ENCODE data around the gene SORL1.

SORL1 gene

GRCh38 chr11:121452609-121453150 is 566 bp downstream of the SORL1 start, which contains the start of gene SORL1-AS1:
Gene SORL1-AS1 (minus strand): TSS chr11:121452967.
- H3K27me3 ChIP-seq (ENCODE audit: control insufficient read depth, insufficient read depth, low read length), result peaks cover 14% of the 10 kb centered on the region

GRCh38 chr11:121453589-121454299 is 1.6 kb downstream of the SORL1 start:
- Histone ChIP-seq H3K4me1 (ENCODE audit: control insufficient read depth, insufficient read depth, low read length) (peaks cover 53% of the 10 kb centered on the region), H3K9ac (ENCODE audit: low read depth, low read length) (no peak overlapping the region), H3K36me3 (ENCODE audit: control insufficient read depth, insufficient read depth, low read length) (no peaks in the 10 kb centered on the region), H3K4me3 (ENCODE audit: low read depth, low read length) (peak overlapping the region; percentile 78), H3K9me3 (ENCODE audit: control insufficient read depth, insufficient read depth, low read length) (no peaks in the 10 kb centered on the region), H3K27me3 (ENCODE audit: control insufficient read depth, insufficient read depth, low read length) (peaks cover 14% of the 10 kb centered on the region), H3K27ac (ENCODE audit: low read depth, low read length) (no peak overlapping the region)

More at GRCh38 chr11:121452609-121453150, 566 bp downstream of the SORL1 start, which contains the start of gene SORL1-AS1:
- no peaks in the 10 kb centered on the region for H3K36me3 ChIP-seq (ENCODE audit: control insufficient read depth, insufficient read depth, low read length)
- H3K9me3 ChIP-seq (ENCODE audit: control insufficient read depth, insufficient read depth, low read length), result no peaks in the 10 kb centered on the region
- H3K27ac ChIP-seq (ENCODE audit: low read depth, low read length), result peak within 1 kb of the TSS; percentile 58
- H3K4me3 ChIP-seq (ENCODE audit: low read depth, low read length), result peak within 1 kb of the TSS; percentile 78
- H3K4me1 ChIP-seq (ENCODE audit: control insufficient read depth, insufficient read depth, low read length), result peaks cover 48% of the 10 kb centered on the region
- H3K9ac ChIP-seq (ENCODE audit: low read depth, low read length), result peak within 1 kb of the TSS; percentile 81

GRCh38 chr11:121455115-121455514 is 3.0 kb downstream of the SORL1 start:
- no peak overlapping the region for H3K4me3 ChIP-seq (ENCODE audit: low read depth, low read length)
- peaks cover 14% of the 10 kb centered on the region for H3K27me3 ChIP-seq (ENCODE audit: control insufficient read depth, insufficient read depth, low read length)
- peaks cover 62% of the 10 kb centered on the region for H3K4me1 ChIP-seq (ENCODE audit: control insufficient read depth, insufficient read depth, low read length)
- H3K9me3 ChIP-seq (ENCODE audit: control insufficient read depth, insufficient read depth, low read length), result no peaks in the 10 kb centered on the region
- no peak overlapping the region for H3K27ac ChIP-seq (ENCODE audit: low read depth, low read length)
- H3K36me3 ChIP-seq (ENCODE audit: control insufficient read depth, insufficient read depth, low read length), result no peaks in the 10 kb centered on the region
- no peak overlapping the region for H3K9ac ChIP-seq (ENCODE audit: low read depth, low read length)

GRCh38 chr11:121456151-121456550 is 4.0 kb downstream of the SORL1 start:
- Histone ChIP-seq H3K4me3 (ENCODE audit: low read depth, low read length) (no peak overlapping the region), H3K36me3 (ENCODE audit: control insufficient read depth, insufficient read depth, low read length) (no peaks in the 10 kb centered on the region), H3K9me3 (ENCODE audit: control insufficient read depth, insufficient read depth, low read length) (no peaks in the 10 kb centered on the region), H3K27ac (ENCODE audit: low read depth, low read length) (no peak overlapping the region), H3K9ac (ENCODE audit: low read depth, low read length) (no peak overlapping the region), H3K27me3 (ENCODE audit: control insufficient read depth, insufficient read depth, low read length) (peaks cover 6% of the 10 kb centered on the region), H3K4me1 (ENCODE audit: control insufficient read depth, insufficient read depth, low read length) (peaks cover 60% of the 10 kb centered on the region)

- H3K27ac ChIP-seq (ENCODE audit: low read depth, low read length), result no peak overlapping the region
- no peaks in the 10 kb centered on the region for H3K36me3 ChIP-seq (ENCODE audit: control insufficient read depth, insufficient read depth, low read length)
- no peaks in the 10 kb centered on the region for H3K9me3 ChIP-seq (ENCODE audit: control insufficient read depth, insufficient read depth, low read length)
- no peak overlapping the region for H3K9ac ChIP-seq (ENCODE audit: low read depth, low read length)
- peaks cover 53% of the 10 kb centered on the region for H3K4me1 ChIP-seq (ENCODE audit: control insufficient read depth, insufficient read depth, low read length)
- H3K4me3 ChIP-seq (ENCODE audit: low read depth, low read length), result no peak overlapping the region
- no peaks in the 10 kb centered on the region for H3K27me3 ChIP-seq (ENCODE audit: control insufficient read depth, insufficient read depth, low read length)
These were observed 4.8 kb downstream of the SORL1 start for GRCh38 chr11:121456816-121457431.

GRCh38 chr11:121458551-121458950 is 6.4 kb downstream of the SORL1 start:
- no peaks in the 10 kb centered on the region for H3K9me3 ChIP-seq (ENCODE audit: control insufficient read depth, insufficient read depth, low read length)
- peaks cover 57% of the 10 kb centered on the region for H3K4me1 ChIP-seq (ENCODE audit: control insufficient read depth, insufficient read depth, low read length)
- no peak overlapping the region for H3K9ac ChIP-seq (ENCODE audit: low read depth, low read length)
- no peaks in the 10 kb centered on the region for H3K36me3 ChIP-seq (ENCODE audit: control insufficient read depth, insufficient read depth, low read length)
- no peaks in the 10 kb centered on the region for H3K27me3 ChIP-seq (ENCODE audit: control insufficient read depth, insufficient read depth, low read length)
- no peak overlapping the region for H3K4me3 ChIP-seq (ENCODE audit: low read depth, low read length)
- H3K27ac ChIP-seq (ENCODE audit: low read depth, low read length), result no peak overlapping the region

- Histone ChIP-seq H3K9me3 (ENCODE audit: control insufficient read depth, insufficient read depth, low read length) (no peaks in the 10 kb centered on the region), H3K27ac (ENCODE audit: low read depth, low read length) (no peak overlapping the region), H3K4me1 (ENCODE audit: control insufficient read depth, insufficient read depth, low read length) (peaks cover 57% of the 10 kb centered on the region), H3K4me3 (ENCODE audit: low read depth, low read length) (no peak overlapping the region), H3K27me3 (ENCODE audit: control insufficient read depth, insufficient read depth, low read length) (no peaks in the 10 kb centered on the region), H3K9ac (ENCODE audit: low read depth, low read length) (no peak overlapping the region), H3K36me3 (ENCODE audit: control insufficient read depth, insufficient read depth, low read length) (no peaks in the 10 kb centered on the region)
These were observed 7.4 kb downstream of the SORL1 start for GRCh38 chr11:121459413-121460017.

- Histone ChIP-seq H3K27me3 (ENCODE audit: control insufficient read depth, insufficient read depth, low read length) (no peaks in the 10 kb centered on the region), H3K9me3 (ENCODE audit: control insufficient read depth, insufficient read depth, low read length) (no peaks in the 10 kb centered on the region), H3K27ac (ENCODE audit: low read depth, low read length) (no peak overlapping the region), H3K36me3 (ENCODE audit: control insufficient read depth, insufficient read depth, low read length) (no peaks in the 10 kb centered on the region), H3K4me1 (ENCODE audit: control insufficient read depth, insufficient read depth, low read length) (peaks cover 66% of the 10 kb centered on the region), H3K9ac (ENCODE audit: low read depth, low read length) (no peak overlapping the region), H3K4me3 (ENCODE audit: low read depth, low read length) (no peak overlapping the region)
These were observed 8.9 kb downstream of the SORL1 start for GRCh38 chr11:121460941-121461514.

GRCh38 chr11:121461843-121462242 is 9.7 kb downstream of the SORL1 start:
- H3K27ac ChIP-seq (ENCODE audit: low read depth, low read length), result no peak overlapping the region
- H3K4me3 ChIP-seq (ENCODE audit: low read depth, low read length), result no peak overlapping the region
- H3K27me3 ChIP-seq (ENCODE audit: control insufficient read depth, insufficient read depth, low read length), result no peaks in the 10 kb centered on the region
- H3K36me3 ChIP-seq (ENCODE audit: control insufficient read depth, insufficient read depth, low read length), result no peaks in the 10 kb centered on the region
- H3K4me1 ChIP-seq (ENCODE audit: control insufficient read depth, insufficient read depth, low read length), result peaks cover 66% of the 10 kb centered on the region
- H3K9me3 ChIP-seq (ENCODE audit: control insufficient read depth, insufficient read depth, low read length), result no peaks in the 10 kb centered on the region
- no peak overlapping the region for H3K9ac ChIP-seq (ENCODE audit: low read depth, low read length)

GRCh38 chr11:121463689-121464335 is 11.7 kb downstream of the SORL1 start:
- H3K36me3 ChIP-seq (ENCODE audit: control insufficient read depth, insufficient read depth, low read length), result no peaks in the 10 kb centered on the region
- H3K4me1 ChIP-seq (ENCODE audit: control insufficient read depth, insufficient read depth, low read length), result peaks cover 61% of the 10 kb centered on the region
- H3K9ac ChIP-seq (ENCODE audit: low read depth, low read length), result no peak overlapping the region
- H3K4me3 ChIP-seq (ENCODE audit: low read depth, low read length), result no peak overlapping the region
- peak overlapping the region; percentile 74 for H3K27ac ChIP-seq (ENCODE audit: low read depth, low read length)
- no peaks in the 10 kb centered on the region for H3K9me3 ChIP-seq (ENCODE audit: control insufficient read depth, insufficient read depth, low read length)
- no peaks in the 10 kb centered on the region for H3K27me3 ChIP-seq (ENCODE audit: control insufficient read depth, insufficient read depth, low read length)

Data from HUES48 (cell line).